Embryonic facial prominence (tissue), 1 donor: ENCODE data around the gene CNTNAP2.

Source experiments
- DNase-seq: peaks from one replicate; pipeline ENCODE4 v3.0.0-alpha.2; 2016; ENCODE audit errors: extremely low spot score

CNTNAP2 gene

DNA sequence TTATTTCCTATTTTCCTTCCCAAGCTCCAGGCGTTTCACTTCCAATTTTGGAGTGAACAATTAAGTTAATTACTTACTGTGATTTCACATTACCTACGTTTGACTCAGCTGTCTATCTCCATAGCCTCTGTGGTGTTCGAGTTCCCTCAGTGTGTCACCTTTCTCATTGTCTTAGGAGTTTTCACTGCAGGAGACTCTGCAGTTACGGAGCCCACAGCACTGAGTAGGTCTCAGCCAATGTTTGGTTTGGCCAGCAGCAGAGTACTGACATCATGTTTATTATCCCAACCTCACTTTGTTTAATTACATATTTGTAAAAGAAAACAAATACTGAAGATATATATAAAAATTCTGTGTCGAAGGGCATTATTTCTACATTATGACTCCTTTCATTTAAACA lies 1123.9 kb downstream of the CNTNAP2 start:
- DNase-seq, result no peak

GRCh38 chr7:147245274-147245673 lies 1128.7 kb downstream of the CNTNAP2 start:
- DNase-seq, result no peak

DNA sequence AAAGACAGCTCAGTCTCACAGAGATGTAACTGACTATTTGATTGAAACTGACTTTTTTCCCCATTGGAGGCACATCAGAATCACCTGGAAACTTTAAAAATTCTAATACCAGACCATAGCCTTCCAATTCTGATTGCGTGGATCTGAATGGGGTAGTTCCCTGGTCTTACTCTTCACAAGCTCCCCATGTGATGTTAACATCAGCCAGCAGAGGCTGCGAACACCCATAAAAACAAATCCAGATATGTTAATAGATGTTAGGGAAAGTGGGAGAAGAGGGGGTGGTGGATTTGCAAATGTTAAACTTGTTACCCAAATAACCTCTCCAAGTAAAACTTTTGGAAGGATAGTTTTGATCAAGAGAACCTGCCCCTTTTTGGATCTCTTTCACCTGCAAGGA lies 1133.4 kb downstream of the CNTNAP2 start:
- DNase-seq, result no peak

DNA sequence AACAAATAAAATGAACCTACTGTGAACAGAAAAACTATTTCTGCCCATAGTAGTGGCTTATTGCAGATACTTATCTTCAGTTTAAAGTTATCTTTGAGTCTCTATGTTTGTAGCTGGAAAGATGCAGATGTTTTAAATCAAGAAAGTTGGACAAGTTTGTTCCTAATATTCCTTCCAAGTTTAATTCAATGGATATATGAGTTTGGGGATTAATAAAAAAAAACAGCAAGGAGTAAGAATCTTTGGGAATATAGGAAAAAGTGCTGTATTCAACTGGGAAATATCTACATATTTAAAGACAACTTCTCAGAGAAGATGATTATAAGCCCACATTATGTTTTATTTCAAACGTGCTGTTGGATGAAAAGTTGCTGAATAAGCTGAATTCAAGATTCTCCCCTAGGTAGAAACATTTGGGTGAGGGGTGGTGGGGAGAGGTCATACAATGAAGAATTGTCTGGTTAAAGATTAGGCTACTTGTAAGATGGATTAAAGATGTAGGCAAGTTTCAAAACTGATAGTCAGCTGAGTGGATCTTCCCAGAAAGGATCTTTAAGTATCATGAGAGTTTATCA lies 1135.2 kb downstream of the CNTNAP2 start:
- DNase-seq, result no peak

DNA sequence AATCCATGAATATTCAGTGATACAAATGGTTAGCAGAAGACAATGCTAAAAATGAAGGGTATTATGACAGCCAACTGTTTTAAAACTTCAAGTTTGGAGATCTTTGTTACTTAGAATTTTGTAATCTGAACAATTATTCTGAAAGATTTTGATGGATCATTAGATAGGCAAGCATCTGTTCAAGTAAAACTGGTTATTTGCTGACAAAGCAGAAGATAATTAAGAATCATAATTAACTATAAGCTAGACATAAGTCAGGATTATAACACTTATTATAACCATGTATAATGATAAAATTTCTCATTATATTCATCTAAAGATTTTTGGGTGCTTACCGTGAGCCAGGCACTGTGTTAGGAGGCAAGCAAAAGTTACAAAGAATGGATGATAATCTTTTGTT lies 1145.1 kb downstream of the CNTNAP2 start:
- no peak for DNase-seq

DNA sequence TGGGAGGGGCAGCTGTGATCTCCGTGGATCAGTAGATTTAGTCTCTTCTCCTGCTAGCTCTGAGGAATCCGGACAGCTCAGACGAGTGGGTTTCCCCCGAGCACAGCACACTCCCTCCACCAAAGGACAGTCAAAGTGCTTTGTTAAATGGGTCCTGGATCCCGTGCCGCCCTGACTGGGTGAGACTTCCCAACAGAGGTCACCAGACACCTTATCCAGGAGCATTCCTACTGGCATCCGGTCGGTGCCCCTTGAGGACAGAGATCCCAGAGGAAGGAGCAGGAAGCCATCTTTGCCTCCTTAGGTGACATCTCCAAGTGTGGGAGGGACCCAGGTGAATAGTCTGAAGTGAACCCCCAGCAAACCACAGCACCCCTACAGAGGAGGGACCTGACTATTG lies 1148.9 kb downstream of the CNTNAP2 start:
- DNase-seq, result no peak

DNA sequence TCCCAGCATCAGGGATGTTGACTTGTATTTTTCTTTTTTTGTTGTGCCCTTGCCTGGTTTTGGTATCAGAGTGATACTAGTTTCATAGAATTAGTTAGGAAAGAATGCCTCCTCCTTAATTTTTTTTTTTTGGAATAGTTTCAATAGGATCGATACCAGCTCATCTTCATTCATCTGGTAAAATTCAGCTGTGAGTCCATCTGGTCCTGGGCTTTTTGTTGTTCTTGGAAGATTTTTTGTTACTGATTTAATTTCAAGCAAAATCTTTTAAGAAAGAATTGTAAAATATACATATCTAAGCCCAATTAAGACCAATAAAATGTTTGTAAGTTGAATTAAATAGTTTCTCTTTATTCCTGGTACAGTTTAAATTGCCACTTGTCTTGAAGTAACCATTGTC lies 1159.5 kb downstream of the CNTNAP2 start:
- no peak for DNase-seq

DNA sequence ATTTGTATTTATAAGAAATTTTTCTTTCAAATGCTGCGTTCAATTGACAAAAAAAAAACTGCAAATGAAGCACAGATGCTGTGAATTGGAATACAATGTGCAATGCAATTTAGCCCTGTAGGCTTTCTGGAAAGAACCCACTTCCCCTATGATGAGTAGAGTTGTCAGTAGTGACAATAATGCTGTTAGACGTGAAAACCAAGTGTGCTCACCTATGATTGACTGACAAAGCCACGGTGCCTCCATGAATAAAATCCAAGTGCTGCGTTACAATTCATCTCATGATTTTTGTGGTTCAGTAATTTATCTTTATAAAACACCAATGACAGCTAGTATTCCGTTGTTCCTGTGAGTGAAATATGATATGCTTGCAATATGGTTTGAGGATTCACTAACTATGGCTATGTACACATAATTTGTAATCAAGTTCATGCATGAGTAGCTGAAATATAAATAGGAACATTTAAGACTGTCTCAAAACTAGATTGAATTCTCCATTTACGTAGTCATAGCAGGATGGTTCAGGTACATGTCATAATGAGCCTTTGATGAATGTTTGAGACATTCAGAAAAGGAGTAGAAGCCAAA lies 1160.3 kb downstream of the CNTNAP2 start:
- peak; percentile 29 for DNase-seq

DNA sequence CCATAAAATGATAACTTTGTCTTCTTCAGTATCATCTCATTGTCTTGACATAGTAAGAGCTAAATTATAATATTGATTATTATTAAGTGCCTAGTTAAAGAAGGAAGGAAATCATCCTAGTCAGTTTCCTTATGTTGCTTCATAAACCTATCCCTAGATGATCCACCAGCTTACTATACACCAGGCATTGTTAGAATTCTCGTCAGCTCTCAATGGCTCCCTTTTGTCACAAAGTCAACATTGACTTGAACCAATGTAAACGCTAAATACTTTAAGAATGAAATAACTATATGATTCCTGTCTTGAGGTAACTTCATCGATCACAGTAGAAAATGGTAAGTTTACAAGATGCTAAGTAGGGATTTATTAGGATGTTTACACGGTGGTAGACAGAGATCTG lies 1162.9 kb downstream of the CNTNAP2 start:
- DNase-seq, result no peak

DNA sequence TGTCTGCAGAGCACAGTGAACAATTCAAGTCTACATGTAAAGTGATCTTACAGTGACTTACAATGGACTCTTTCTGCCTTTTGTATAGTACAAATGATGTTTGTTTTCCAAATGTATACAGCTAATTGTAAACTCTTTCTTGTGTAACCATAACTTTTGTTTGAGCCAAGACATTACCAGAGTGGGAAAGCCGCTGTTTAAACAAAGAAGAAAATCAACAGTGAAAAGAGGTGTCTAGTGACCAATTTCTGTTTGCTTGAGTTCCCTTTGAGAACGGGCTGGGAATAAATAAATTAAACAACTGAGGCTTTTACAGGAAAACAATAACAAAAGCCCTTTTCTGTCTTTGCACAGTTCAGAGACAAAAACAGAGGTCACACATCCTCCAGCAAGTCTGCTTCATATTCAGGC lies 1163.4 kb downstream of the CNTNAP2 start:
- DNase-seq, result no peak

DNA sequence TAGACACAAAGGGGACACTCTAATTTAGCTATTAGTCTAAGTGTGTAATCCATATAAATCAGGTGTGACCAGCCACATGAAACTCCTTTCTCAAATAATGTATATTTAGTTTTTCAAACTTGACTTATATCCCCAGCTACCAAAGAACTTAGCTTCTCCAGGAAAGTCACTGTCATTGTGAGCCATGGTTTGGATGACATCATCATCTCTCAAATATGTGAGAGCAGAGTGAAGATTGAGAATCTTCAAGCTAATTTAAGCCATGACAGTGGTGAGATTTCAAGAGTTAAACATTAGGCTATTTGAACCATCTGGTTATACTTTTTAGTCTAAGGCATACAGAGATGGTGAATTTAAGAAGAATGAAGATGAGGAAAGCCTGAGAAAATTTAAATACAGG lies 1165.6 kb downstream of the CNTNAP2 start:
- no peak for DNase-seq

- no peak for DNase-seq
Measured at GRCh38 chr7:147296201-147296600, 1179.6 kb downstream of the CNTNAP2 start.

DNA sequence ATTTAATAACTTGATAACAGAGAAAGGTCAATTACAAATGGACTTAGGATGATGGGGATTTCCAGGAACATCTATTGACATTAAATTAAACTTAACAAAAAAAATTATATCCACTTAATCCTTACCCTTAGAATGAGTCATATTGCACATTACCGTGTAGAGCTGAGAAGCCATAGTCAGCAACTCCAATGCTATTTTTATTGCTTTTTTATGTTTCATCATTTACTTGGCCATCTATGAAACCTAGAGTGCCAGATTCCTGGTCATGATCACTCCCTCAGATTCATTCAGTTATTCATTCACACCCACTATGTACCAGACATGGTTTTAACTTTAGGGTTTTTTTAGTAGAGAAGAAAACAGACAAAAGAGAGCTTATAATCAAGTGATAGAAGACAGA lies 1180.4 kb downstream of the CNTNAP2 start:
- DNase-seq, result no peak

DNA sequence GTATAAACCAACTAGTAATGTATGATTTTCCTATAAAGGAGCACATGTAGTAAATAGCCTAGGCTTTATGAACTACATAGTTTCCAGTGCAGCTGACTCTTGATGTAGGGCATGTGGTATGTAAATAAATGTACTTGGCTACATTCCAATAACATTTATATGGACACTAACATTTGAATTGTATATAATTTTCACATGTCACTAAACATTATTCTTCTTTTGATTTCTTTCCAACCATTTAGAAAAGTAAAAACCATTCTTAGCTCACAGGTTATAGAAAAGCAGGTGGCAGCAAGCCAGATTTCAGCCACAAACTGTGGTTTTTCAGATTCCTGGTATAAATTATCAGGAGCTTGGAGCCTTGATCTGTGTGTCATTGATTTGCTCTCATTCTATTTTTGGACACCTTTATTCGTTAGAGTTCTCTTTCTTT lies 1182.0 kb downstream of the CNTNAP2 start:
- DNase-seq, result peak; percentile 57

DNA sequence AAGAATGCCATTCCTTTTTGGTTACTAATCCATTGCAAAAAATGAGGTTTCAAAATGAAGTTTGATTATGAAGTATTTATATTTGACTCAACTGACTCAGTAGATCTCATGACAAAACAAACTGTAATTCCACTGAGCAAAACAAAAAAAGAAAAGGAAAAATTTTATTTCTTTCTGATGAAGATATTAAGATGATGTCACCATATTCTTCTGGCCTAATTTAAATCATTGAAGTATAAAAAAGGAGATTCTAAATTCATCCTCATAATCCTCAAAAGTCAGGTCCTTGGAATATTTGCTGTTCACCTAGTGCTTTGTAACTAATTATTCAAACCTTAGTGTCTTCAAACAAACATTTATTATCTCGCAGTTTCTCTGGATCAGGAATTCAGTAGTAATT lies 1183.7 kb downstream of the CNTNAP2 start:
- DNase-seq, result no peak

- DNase-seq, result no peak
Measured at GRCh38 chr7:147304376-147304775, 1187.8 kb downstream of the CNTNAP2 start.

DNA sequence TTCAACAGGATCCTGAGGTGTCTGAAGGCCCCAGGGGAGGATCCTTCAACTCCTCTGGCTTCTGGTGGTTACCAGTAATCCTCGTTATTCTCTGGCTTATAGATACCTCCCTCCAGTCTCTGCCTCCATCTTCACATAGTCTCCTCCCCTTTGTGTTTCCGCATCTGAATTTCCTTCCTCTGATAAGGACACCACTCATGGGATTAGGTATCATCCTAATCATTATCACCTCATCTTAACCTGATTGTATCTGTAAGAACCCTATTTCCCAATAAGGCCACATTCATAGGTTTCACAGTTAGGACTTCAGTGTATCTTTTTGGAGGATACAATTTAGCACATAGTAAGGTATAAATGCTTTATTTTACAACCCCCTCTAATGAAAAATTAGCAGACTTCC lies 1189.2 kb downstream of the CNTNAP2 start:
- DNase-seq, result no peak

- DNase-seq, result no peak
Measured at GRCh38 chr7:147308539-147308938, 1191.9 kb downstream of the CNTNAP2 start.

DNA sequence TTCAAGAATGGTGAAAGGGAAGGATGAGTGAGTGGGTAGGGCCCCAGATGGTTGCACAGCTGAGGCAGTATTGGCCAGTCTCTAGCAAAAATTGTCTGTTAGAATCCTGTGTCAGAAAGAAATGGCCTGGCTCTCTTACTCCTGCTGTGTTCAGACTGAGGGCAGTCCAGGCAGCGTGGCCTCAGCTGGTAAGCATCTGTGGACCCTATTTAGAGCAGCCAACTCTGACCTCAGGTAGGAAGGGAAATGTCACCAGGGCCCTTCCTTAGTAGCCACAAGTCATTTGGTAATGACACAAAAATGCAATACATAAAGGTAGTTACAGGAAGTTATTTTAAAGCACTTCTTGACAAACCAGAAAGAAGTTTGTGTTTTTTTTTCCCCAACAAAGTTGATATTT lies 1194.7 kb downstream of the CNTNAP2 start:
- DNase-seq, result no peak

DNA sequence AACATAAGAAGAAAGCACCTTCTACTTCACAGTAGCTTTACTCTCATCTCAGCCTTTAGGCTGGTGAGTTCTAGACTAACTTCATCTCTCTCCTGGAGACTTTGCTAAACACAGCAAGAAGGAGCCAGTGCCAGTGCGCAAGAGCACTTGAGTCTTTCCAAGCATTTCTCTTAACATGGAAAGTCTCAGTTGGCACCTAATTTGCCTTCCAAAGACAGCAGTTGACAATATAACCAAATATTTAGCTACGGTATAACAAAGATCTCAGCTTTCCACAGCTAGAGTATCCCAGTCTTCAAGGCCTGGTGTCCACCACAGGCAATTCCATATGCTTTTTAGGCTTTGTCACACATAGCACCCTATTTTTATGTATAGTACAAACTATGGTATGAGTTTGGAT lies 1204.9 kb downstream of the CNTNAP2 start:
- no peak for DNase-seq

DNA sequence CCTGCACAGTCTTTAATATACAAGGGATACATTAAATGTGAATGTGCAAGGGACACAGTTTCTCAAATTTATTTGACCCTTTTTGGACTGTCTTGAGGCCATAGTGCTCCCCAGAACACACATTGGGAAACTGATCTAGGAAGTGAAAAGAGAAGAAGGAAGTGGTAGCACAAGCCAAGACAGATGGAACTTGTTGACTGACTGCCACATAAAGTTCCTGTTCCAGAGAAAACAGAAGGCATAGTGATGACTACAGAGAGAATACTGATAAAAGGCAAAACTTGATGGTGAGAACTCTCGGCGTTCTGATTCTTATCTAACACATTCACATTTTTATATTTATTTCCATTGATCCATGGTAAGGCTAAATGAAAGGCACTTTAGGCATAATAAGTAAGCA lies 1216.4 kb downstream of the CNTNAP2 start:
- DNase-seq, result no peak

DNA sequence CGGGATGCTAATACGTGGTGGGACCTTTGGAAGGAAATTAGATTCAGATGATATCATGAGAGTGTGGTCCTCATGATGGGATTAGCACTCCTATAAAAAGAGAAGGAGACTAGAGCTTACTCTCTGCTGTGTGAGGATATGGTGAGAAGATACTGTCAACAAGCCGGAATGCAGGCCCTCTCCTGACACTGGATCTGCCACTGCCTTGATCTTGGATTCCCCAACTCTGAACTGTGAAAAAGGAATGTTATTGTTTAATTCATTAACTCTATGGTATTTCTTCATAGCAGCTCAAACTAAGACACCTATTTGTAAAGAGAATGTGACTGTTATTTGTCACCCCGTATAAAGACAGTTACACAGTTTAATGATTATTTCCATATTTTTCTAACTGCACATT lies 1246.5 kb downstream of the CNTNAP2 start:
- DNase-seq, result no peak

DNA sequence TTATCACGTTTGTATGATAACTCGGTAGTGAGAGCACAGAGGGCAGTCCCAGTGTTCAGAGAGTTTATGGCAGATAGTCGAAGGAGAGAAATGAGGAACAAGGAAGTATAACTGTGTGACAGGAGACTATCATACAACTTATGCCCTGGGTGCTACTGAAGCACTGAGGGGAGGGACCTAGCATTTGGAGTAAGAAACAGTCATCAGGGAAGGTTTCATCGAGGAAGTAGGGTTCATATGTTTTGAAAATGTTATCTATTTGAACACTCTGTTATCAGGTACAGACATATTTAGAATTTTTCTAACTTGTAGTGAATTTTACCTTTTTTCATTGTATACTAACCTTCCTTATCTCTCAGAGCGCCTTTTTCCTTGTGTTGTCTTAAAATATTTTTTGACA lies 1259.6 kb downstream of the CNTNAP2 start:
- DNase-seq, result no peak

- no peak for DNase-seq
Measured at GRCh38 chr7:147380926-147381325, 1264.3 kb downstream of the CNTNAP2 start.
